Ovary (tissue), 3 donors: Measurements from ENCODE around the gene SPG7.

Source experiments
- CTCF ChIP-seq, 3 donors: fragments of 450-650 bp in 2 of 3; fragments of 200-600 bp in 1 of 3; IDR thresholded peaks; one replicate each; pipeline versions ENCODE4 v1.5.1 to v1.8.0; 2016 to 2022; ENCODE audit warnings: antibody characterized with exemption in 3 of 3, mild to moderate bottlenecking in 1 of 3
- EP300 ChIP-seq: sonication (generic); formaldehyde crosslinking; IDR thresholded peaks from one replicate; pipeline ENCODE4 v1.6.1; 2017; ENCODE audit warnings: antibody characterized with exemption
- POLR2A ChIP-seq: fragments of 450-650 bp; IDR thresholded peaks from one replicate; pipeline ENCODE4 v1.6.1; 2017; ENCODE audit warnings: antibody characterized with exemption, mild to moderate bottlenecking, moderate library complexity
- donor health status: DM: no; HTN: no; CAD: no.

- TF ChIP-seq CTCF (IDR thresholded peaks at IDR 0.05) (no peak), POLR2A (no peak), EP300 (no peak)
Measured at GRCh38 chr16:89573826-89574680, 65.8 kb downstream of the SPG7 start.
